GM18861 (cell line): ENCODE results near the gene ACOT11.
A peak's percentile ranks its signal among the peaks of the same experiment; 100 is the strongest.
"Not testable (repeated sequence)": the region's sequence is repeated elsewhere in the genome, so short reads cannot be mapped to it uniquely, and the experiment has no call there.

Experiments
- ATAC-seq: cut with Tn5 transposase; IDR thresholded peaks from one replicate; pipeline ENCODE4 v1.9.1; 2021; ENCODE audit not compliant: unreplicated experiment

Gene ACOT11

GRCh38 chr1:54536656-54537055 lies 11.4 kb upstream of the ACOT11 start:
- ATAC-seq: not testable (repeated sequence)

- no peak for ATAC-seq
These were observed 10.4 kb upstream of the ACOT11 start for GRCh38 chr1:54537611-54538010.

GRCh38 chr1:54538538-54538937 lies 9.5 kb upstream of the ACOT11 start:
- ATAC-seq: no peak

GRCh38 chr1:54540582-54541295 lies 7.3 kb upstream of the ACOT11 start:
- ATAC-seq: no peak

- peak; percentile 41 for ATAC-seq
These were observed 5.7 kb upstream of the ACOT11 start for GRCh38 chr1:54542120-54542961.

- no peak for ATAC-seq
These were observed 5.0 kb upstream of the ACOT11 start for GRCh38 chr1:54542962-54543539.

- ATAC-seq: no peak
These were observed 4.1 kb upstream of the ACOT11 start for GRCh38 chr1:54543729-54544496.

- ATAC-seq: no peak
These were observed 2.0 kb upstream of the ACOT11 start for GRCh38 chr1:54545916-54546635.

- no peak for ATAC-seq
These were observed 1.2 kb upstream of the ACOT11 start for GRCh38 chr1:54546651-54547401.

GRCh38 chr1:54548389-54549044 lies 489 bp downstream of the ACOT11 start:
- no peak for ATAC-seq

- no peak for ATAC-seq
These were observed 1.3 kb downstream of the ACOT11 start for GRCh38 chr1:54549181-54549924.

GRCh38 chr1:54551891-54552290 lies 3.9 kb downstream of the ACOT11 start:
- ATAC-seq: no peak

GRCh38 chr1:54553602-54554313 lies 5.7 kb downstream of the ACOT11 start:
- no peak for ATAC-seq

GRCh38 chr1:54556110-54556509 lies 8.1 kb downstream of the ACOT11 start:
- ATAC-seq: no peak

- ATAC-seq: no peak
These were observed 9.8 kb downstream of the ACOT11 start for GRCh38 chr1:54557671-54558355.

GRCh38 chr1:54558434-54559030 lies 10.5 kb downstream of the ACOT11 start:
- no peak for ATAC-seq

- ATAC-seq: no peak
These were observed 11.1 kb downstream of the ACOT11 start for GRCh38 chr1:54559111-54559548.
